Ishikawa (cell line): ENCODE results near the gene HOTAIR.

ENCODE experiments used
- EGR1 ChIP-seq: IDR thresholded peaks from 2 replicates; pipeline ENCODE4 v1.6.1; 2012
- EP300 ChIP-seq: IDR thresholded peaks from 2 replicates; pipeline ENCODE4 v1.6.1; 2012; ENCODE audit warnings: borderline replicate concordance
- FOXM1 ChIP-seq: IDR thresholded peaks from 2 replicates; pipeline ENCODE4 v1.6.1; 2012; ENCODE audit warnings: low read depth, borderline replicate concordance
- TAF1 ChIP-seq: IDR thresholded peaks from 2 replicates; pipeline ENCODE4 v1.6.1; 2012; ENCODE audit warnings: low read depth, mild to moderate bottlenecking
- TEAD4 ChIP-seq: IDR thresholded peaks from 2 replicates; pipeline ENCODE4 v1.6.1; 2012
- TF ChIP-seq, protein P1 (sequence below): IDR thresholded peaks from 2 replicates; pipeline ENCODE4 v1.6.1; 2012
- TF ChIP-seq, protein P2 (sequence below): IDR thresholded peaks from 2 replicates; pipeline ENCODE4 v1.6.1; 2012; ENCODE audit warnings: low read depth, mild to moderate bottlenecking

DNA sequence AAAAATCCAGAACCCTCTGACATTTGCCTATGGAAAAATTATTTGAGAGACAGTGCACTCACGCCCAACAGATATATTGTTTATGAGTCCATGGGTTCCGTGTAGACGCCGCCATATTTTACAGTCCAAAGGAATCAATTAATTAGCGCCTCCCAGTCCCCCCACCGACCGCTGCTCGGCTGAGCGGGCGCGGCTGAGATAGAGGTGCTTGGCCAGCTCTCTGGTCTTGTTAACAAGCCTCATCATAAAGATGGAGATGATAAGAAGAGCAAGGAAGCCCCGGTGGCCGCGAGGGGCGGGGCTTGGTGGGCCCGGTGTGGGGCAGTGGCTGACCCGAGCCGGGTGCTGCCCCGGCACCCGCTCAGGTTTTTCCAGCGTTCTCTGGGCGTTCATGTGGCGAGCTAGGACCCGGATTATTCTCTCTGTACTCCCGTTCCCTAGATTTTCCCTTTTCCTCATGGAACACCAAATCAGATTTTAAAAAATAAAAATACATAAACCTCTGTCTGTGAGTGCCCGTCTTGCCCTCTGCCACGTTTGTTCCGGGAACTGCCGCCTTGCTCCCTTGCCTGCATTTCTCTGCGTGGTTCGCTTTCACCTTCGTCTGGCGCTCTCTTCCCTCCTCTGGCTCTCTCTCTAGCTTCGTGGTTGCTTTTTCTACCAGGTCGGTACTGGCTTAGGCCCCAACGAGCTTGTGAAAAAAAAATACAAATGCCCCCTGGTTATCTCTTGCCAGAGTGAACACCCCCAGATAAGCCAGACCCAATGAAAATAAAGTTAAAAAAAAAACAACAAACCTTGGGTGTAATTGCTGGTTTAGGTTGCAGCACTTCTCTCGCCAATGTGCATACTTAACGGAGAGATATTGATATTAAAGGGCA is 11.1 kb downstream of the HOTAIR start:
- TF ChIP-seq FOXM1 (no peak), EGR1 (no peak), EP300 (no peak), TEAD4 (no peak), TAF1 (no peak)
- TF ChIP-seq, protein P1, sequence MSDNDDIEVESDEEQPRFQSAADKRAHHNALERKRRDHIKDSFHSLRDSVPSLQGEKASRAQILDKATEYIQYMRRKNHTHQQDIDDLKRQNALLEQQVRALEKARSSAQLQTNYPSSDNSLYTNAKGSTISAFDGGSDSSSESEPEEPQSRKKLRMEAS, result no peak
- TF ChIP-seq, protein P2, sequence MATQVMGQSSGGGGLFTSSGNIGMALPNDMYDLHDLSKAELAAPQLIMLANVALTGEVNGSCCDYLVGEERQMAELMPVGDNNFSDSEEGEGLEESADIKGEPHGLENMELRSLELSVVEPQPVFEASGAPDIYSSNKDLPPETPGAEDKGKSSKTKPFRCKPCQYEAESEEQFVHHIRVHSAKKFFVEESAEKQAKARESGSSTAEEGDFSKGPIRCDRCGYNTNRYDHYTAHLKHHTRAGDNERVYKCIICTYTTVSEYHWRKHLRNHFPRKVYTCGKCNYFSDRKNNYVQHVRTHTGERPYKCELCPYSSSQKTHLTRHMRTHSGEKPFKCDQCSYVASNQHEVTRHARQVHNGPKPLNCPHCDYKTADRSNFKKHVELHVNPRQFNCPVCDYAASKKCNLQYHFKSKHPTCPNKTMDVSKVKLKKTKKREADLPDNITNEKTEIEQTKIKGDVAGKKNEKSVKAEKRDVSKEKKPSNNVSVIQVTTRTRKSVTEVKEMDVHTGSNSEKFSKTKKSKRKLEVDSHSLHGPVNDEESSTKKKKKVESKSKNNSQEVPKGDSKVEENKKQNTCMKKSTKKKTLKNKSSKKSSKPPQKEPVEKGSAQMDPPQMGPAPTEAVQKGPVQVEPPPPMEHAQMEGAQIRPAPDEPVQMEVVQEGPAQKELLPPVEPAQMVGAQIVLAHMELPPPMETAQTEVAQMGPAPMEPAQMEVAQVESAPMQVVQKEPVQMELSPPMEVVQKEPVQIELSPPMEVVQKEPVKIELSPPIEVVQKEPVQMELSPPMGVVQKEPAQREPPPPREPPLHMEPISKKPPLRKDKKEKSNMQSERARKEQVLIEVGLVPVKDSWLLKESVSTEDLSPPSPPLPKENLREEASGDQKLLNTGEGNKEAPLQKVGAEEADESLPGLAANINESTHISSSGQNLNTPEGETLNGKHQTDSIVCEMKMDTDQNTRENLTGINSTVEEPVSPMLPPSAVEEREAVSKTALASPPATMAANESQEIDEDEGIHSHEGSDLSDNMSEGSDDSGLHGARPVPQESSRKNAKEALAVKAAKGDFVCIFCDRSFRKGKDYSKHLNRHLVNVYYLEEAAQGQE, result no peak
